IMR-90 (cell line): ENCODE results near the gene CACNA2D1. TPM values are rescaled to one million over a fixed set of nuclear protein-coding genes. Genes with fewer than 3 reads are reported as not detected.

Experiments
- ATAC-seq: fragments of 200-7000 bp; cut with Tn5 transposase; 2 replicates; pipeline ENCODE4 v1.9.1; 2020; ENCODE audit warnings: low read depth, mild to moderate bottlenecking, moderate library complexity
- BruUV-seq: library from RNA; stranded (reverse); fragments of 400-500 nt; replicated peaks from 2 replicates; lab custom pipeline; 2021; lab: Mats Ljungman, UMichigan
- CTCF ChIA-PET: fragments of 300-600 bp; formaldehyde crosslinking; extraction: SDS; loops from one replicate; lab custom pipeline; 2021; ENCODE audit warnings: antibody characterized with exemption; lab: Yijun Ruan, JAX
- POLR2A ChIA-PET: fragments of 300-600 bp; sonication (Branson Sonifier 250); formaldehyde crosslinking; loops from one replicate; lab custom pipeline; 2022; ENCODE audit warnings: antibody characterized with exemption; ENCODE audit not compliant: unreplicated experiment; lab: Charles Lee
- DNase-seq: peaks from one replicate; pipeline ENCODE4 v3.0.0; 2013
- H2AFZ ChIP-seq: replicated peaks from 2 replicates; pipeline ENCODE3; 2013; ENCODE audit warnings: low read length, mild to moderate bottlenecking; ENCODE audit not compliant: poor library complexity
- H2AK5ac ChIP-seq: 2 replicates; pipeline ENCODE4 v1.6.1; 2013; ENCODE audit warnings: low read depth, low read length, inconsistent platforms
- H2AK9ac ChIP-seq: replicated peaks from 2 replicates; pipeline ENCODE3; 2013; ENCODE audit warnings: mild to moderate bottlenecking, low read depth, low read length, moderate library complexity; ENCODE audit not compliant: poor library complexity
- H2BK120ac ChIP-seq: 2 replicates; pipeline ENCODE4 v1.6.1; 2013; ENCODE audit warnings: low read depth, low read length, inconsistent platforms
- H2BK15ac ChIP-seq: 3 replicates; pipeline ENCODE4 v1.6.1; 2013; ENCODE audit warnings: low read depth, low read length, inconsistent platforms
- H2BK20ac ChIP-seq: 2 replicates; pipeline ENCODE4 v1.6.1; 2013; ENCODE audit warnings: low read depth, mild to moderate bottlenecking, inconsistent platforms, low read length, moderate library complexity
- H2BK5ac ChIP-seq: 2 replicates; pipeline ENCODE4 v1.6.1; 2013; ENCODE audit warnings: mild to moderate bottlenecking, low read depth, low read length, inconsistent platforms; ENCODE audit not compliant: poor library complexity, severe bottlenecking
- H3K14ac ChIP-seq: replicated peaks from 2 replicates; pipeline ENCODE4 v1.6.1; 2013; ENCODE audit warnings: low read depth, low read length, inconsistent platforms
- H3K18ac ChIP-seq: 2 replicates; pipeline ENCODE4 v1.6.1; 2013; ENCODE audit warnings: low read depth, low read length, control low read depth
- H3K23ac ChIP-seq: 2 replicates; pipeline ENCODE4 v1.6.1; 2013; ENCODE audit warnings: low read depth, low read length, inconsistent platforms
- H3K27ac ChIP-seq: 2 replicates; pipeline ENCODE4 v1.5.1; 2013; ENCODE audit warnings: mild to moderate bottlenecking, control low read depth, low read length; ENCODE audit not compliant: insufficient read depth
- H3K27me3 ChIP-seq: 2 replicates; pipeline ENCODE4 v1.6.1; 2013; ENCODE audit warnings: low read length; ENCODE audit not compliant: control insufficient read depth, insufficient read depth
- H3K36me3 ChIP-seq: 2 replicates; pipeline ENCODE4 v1.6.1; 2013; ENCODE audit warnings: low read length, mixed read lengths; ENCODE audit not compliant: control insufficient read depth, insufficient read depth
- H3K4ac ChIP-seq: 2 replicates; pipeline ENCODE4 v1.6.1; 2013; ENCODE audit warnings: low read depth, low read length, inconsistent platforms
- H3K4me1 ChIP-seq: 2 replicates; pipeline ENCODE4 v1.6.1; 2013; ENCODE audit warnings: low read length, mixed read lengths; ENCODE audit not compliant: control insufficient read depth, insufficient read depth
- H3K4me2 ChIP-seq: 2 replicates; pipeline ENCODE4 v1.6.1; 2013; ENCODE audit warnings: low read depth, mild to moderate bottlenecking, control low read depth, low read length, moderate library complexity
- H3K4me3 ChIP-seq: 2 replicates; pipeline ENCODE4 v1.5.1; 2013; ENCODE audit warnings: low read depth, mild to moderate bottlenecking, control low read depth, low read length, moderate library complexity; ENCODE audit not compliant: insufficient read depth
- H3K56ac ChIP-seq: 2 replicates; pipeline ENCODE4 v1.6.1; 2013; ENCODE audit warnings: low read length, inconsistent platforms; ENCODE audit not compliant: insufficient read depth; ENCODE audit errors: extremely low read depth
- H3K79me1 ChIP-seq, 2 experiments: 2 replicates each; pipeline ENCODE4 v1.6.1; 2013; ENCODE audit warnings: low read length in 2 of 2, inconsistent platforms in 1 of 2, low read depth in 1 of 2
- H3K9ac ChIP-seq: 2 replicates; pipeline ENCODE4 v1.6.1; 2013; ENCODE audit warnings: low read depth, low read length, control low read depth
- H3K9me1 ChIP-seq: 2 replicates; pipeline ENCODE4 v1.6.1; 2013; ENCODE audit warnings: low read length, inconsistent platforms; ENCODE audit not compliant: insufficient read depth
- H3K9me3 ChIP-seq: 2 replicates; pipeline ENCODE4 v1.6.1; 2013; ENCODE audit warnings: low read length; ENCODE audit not compliant: control insufficient read depth, insufficient read depth
- H4K20me1 ChIP-seq: 2 replicates; pipeline ENCODE4 v1.6.1; 2013; ENCODE audit warnings: low read length, inconsistent platforms; ENCODE audit not compliant: insufficient read depth
- H4K5ac ChIP-seq: 2 replicates; pipeline ENCODE4 v1.6.1; 2013; ENCODE audit warnings: mild to moderate bottlenecking, low read depth, low read length, control low read depth
- H4K8ac ChIP-seq, 2 experiments: 2 replicates each; pipeline ENCODE4 v1.6.1; 2013; ENCODE audit warnings: low read depth in 2 of 2, low read length in 2 of 2, control low read depth in 1 of 2, inconsistent platforms in 1 of 2
- H4K91ac ChIP-seq: 2 replicates; pipeline ENCODE4 v1.6.1; 2013; ENCODE audit warnings: low read depth, low read length, inconsistent platforms; ENCODE audit not compliant: insufficient read depth
- BHLHE40 ChIP-seq: fragments of 150-350 bp; IDR thresholded peaks from 2 replicates; pipeline ENCODE4 v1.6.1; 2016; ENCODE audit warnings: mild to moderate bottlenecking, low read depth, low read length
- CTCF ChIP-seq: conservative IDR thresholded peaks from 2 replicates; pipeline ENCODE4 v1.5.1; 2012; ENCODE audit warnings: mild to moderate bottlenecking, low read depth, low read length, improper control_type of control experiment
- MAZ ChIP-seq: IDR thresholded peaks from 2 replicates; pipeline ENCODE4 v1.6.1; 2012; ENCODE audit warnings: low read depth, mild to moderate bottlenecking, low read length, improper control_type of control experiment, moderate library complexity, borderline replicate concordance
- NFE2L2 ChIP-seq: fragments of 150-350 bp; IDR thresholded peaks from 2 replicates; pipeline ENCODE4 v1.6.1; 2016; ENCODE audit warnings: low read depth, mild to moderate bottlenecking, low read length
- RCOR1 ChIP-seq: IDR thresholded peaks from 2 replicates; pipeline ENCODE4 v1.6.1; 2012; ENCODE audit warnings: mild to moderate bottlenecking, low read length, improper control_type of control experiment; ENCODE audit not compliant: insufficient replicate concordance
- SMC3 ChIP-seq: fragments of 150-350 bp; IDR thresholded peaks from 2 replicates; pipeline ENCODE4 v1.6.1; 2016; ENCODE audit warnings: low read depth, mild to moderate bottlenecking, antibody characterized with exemption, low read length, moderate library complexity
- WGBS, 2 experiments: methylation state at CpG; one replicate each; pipeline versions ENCODE4 v1.1.5 to v1.1.7; 2013; ENCODE audit warnings: missing lambda C conversion rate in 2 of 2; ENCODE audit not compliant: insufficient read length in 1 of 2; ENCODE audit errors: extremely low coverage in 2 of 2; 5-methylcytosine and 5-hydroxymethylcytosine counted together
- dilution Hi-C: fragments of 300-500 bp; cut with HindIII; formaldehyde crosslinking; loops from one replicate; pipeline ENCODE4 v1.14.3; 2018; ENCODE audit warnings: low sequenced_read_pairs; ENCODE audit not compliant: unreplicated experiment
- in situ Hi-C: fragments of 300-500 bp; cut with MboI; formaldehyde crosslinking; loops from 3 replicates; pipeline ENCODE4 v1.14.3; 2019; ENCODE audit warnings: low sequenced_read_pairs, inconsistent platforms, mixed read lengths
- intact Hi-C: fragments of 100-400 bp; cut with micrococcal nuclease; formaldehyde crosslinking; loops from 2 replicates; pipeline ENCODE4 v1.10.0; 2022
- polyA plus RNA-seq, 3 experiments: library from polyadenylated mRNA; depleted of rRNA; stranded (reverse); fragments of >200 nt; gene quantifications; 2 replicates each; pipeline ENCODE4 v1.2.3, GENCODE V29; 2012; ENCODE audit warnings: low replicate concordance in 1 of 3
- total RNA-seq: library from RNA; depleted of rRNA; stranded (reverse); fragments of >200 nt; gene quantifications from 2 replicates; pipeline ENCODE4 v1.2.3, GENCODE V29; 2012
- TF ChIP-seq, protein P1 (sequence below): fragments of 150-350 bp; IDR thresholded peaks from 2 replicates; pipeline ENCODE4 v1.6.1; 2016; ENCODE audit warnings: low read depth, mild to moderate bottlenecking, low read length, moderate library complexity, borderline replicate concordance

The CACNA2D1 gene
- total and polyA plus RNA-seq, 2 of the 4 experiments (the other 2 are of a cell fraction): 5.8 to 21.9 TPM

GRCh38 chr7:82263920-82264782 lies 179.4 kb downstream of the CACNA2D1 start:
- Histone ChIP-seq H4K20me1 (no peaks in the 10 kb centered on the region), H3K79me1 (peaks cover 0 to 4% of the 10 kb centered on the region in 2 experiments; a peak in 1 of 4 replicates), H3K27ac (no peak overlapping the region), H2BK120ac (no peak overlapping the region), H2BK15ac (no peak overlapping the region), H2AK5ac (no peak overlapping the region), H3K18ac (no peak overlapping the region), H3K9me3 (no peaks in the 10 kb centered on the region), H2BK20ac (no peak overlapping the region), H2AFZ (no peak overlapping the region), H4K91ac (no peak overlapping the region), H3K9ac (no peak overlapping the region), H3K23ac (no peak overlapping the region), H3K27me3 (no peaks in the 10 kb centered on the region), H3K9me1 (no peaks in the 10 kb centered on the region), H3K4ac (no peak overlapping the region), H4K5ac (no peak overlapping the region), H3K4me2 (no peak overlapping the region), H3K4me1 (no peaks in the 10 kb centered on the region), H4K8ac (no peak overlapping the region), H3K36me3 (no peaks in the 10 kb centered on the region), H3K56ac (no peak overlapping the region), H2BK5ac (no peak overlapping the region), H3K4me3 (no peak overlapping the region), H3K14ac (no peak overlapping the region), H2AK9ac (no peak overlapping the region)
- intact Hi-C loops: no loop called here
- ATAC-seq (no peak), DNase-seq (no peak)
- TF ChIP-seq, protein P1, sequence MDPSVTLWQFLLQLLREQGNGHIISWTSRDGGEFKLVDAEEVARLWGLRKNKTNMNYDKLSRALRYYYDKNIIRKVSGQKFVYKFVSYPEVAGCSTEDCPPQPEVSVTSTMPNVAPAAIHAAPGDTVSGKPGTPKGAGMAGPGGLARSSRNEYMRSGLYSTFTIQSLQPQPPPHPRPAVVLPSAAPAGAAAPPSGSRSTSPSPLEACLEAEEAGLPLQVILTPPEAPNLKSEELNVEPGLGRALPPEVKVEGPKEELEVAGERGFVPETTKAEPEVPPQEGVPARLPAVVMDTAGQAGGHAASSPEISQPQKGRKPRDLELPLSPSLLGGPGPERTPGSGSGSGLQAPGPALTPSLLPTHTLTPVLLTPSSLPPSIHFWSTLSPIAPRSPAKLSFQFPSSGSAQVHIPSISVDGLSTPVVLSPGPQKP: no peak
- TF ChIP-seq CTCF: no peak
- TF ChIP-seq NFE2L2: no peak
- no peak for TF ChIP-seq SMC3
- no peak for TF ChIP-seq BHLHE40
- TF ChIP-seq MAZ: no peak
- TF ChIP-seq RCOR1: no peak
- dilution Hi-C loops: no loop called here
- POLR2A ChIA-PET: no interaction called here
- BruUV-seq: no TSS peak
- CTCF ChIA-PET: no interaction called here
- in situ Hi-C loops: no loop called here
- no CpG with 5 or more reads among the region's 3 CpGs for WGBS, 2 experiments
